ENCODE data around the gene SERPIND1.
"Not testable (repeated sequence)": the region's sequence is repeated elsewhere in the genome, so short reads cannot be mapped to it uniquely, and the experiment has no call there.

Gene SERPIND1

GRCh38 chr22:20766530-20766929 is 7.4 kb upstream of the SERPIND1 start:
- TF ChIP-seq OSR1 (CRISPR knock-in tag; IDR thresholded peaks at IDR 0.05) (no peak), ZC3H10 (CRISPR knock-in tag; IDR thresholded peaks at IDR 0.05) (no peak)
- no peak for ATAC-seq

GRCh38 chr22:20769496-20769826 is 4.5 kb upstream of the SERPIND1 start:
- not testable (repeated sequence) for ATAC-seq

- 0 out of 3 replicates have a peak, but pooled peaks have one; percentile 42 for ATAC-seq
- TF ChIP-seq PPARA (CRISPR knock-in tag; IDR thresholded peaks at IDR 0.05; ENCODE audit: borderline replicate concordance) (no peak), ZC3H10 (CRISPR knock-in tag; IDR thresholded peaks at IDR 0.05) (no peak), TSHZ2 (CRISPR knock-in tag; IDR thresholded peaks at IDR 0.05) (no peak), CREB5 (CRISPR knock-in tag; IDR thresholded peaks at IDR 0.05; ENCODE audit: low read depth) (no peak), RARB (CRISPR knock-in tag; IDR thresholded peaks at IDR 0.05) (no peak), SNAI2 (CRISPR knock-in tag; IDR thresholded peaks at IDR 0.05) (no peak), ESRRG (CRISPR knock-in tag; IDR thresholded peaks at IDR 0.05) (no peak), GLIS3 (CRISPR knock-in tag; IDR thresholded peaks at IDR 0.05) (no peak), ZFP30 (CRISPR knock-in tag; IDR thresholded peaks at IDR 0.05) (no peak), CSRNP3 (CRISPR knock-in tag; IDR thresholded peaks at IDR 0.05) (no peak), BACH2 (CRISPR knock-in tag; IDR thresholded peaks at IDR 0.05; ENCODE audit: borderline replicate concordance) (no peak), PATZ1 (CRISPR knock-in tag; IDR thresholded peaks at IDR 0.05; ENCODE audit: borderline replicate concordance) (no peak), ISL1 (CRISPR knock-in tag; IDR thresholded peaks at IDR 0.05) (no peak), OSR1 (CRISPR knock-in tag; IDR thresholded peaks at IDR 0.05) (no peak), ZNF8 (CRISPR knock-in tag; IDR thresholded peaks at IDR 0.05) (no peak), ZNF565 (CRISPR knock-in tag; conservative IDR thresholded peaks at IDR 0.05; ENCODE audit: low read depth) (no peak), POU6F1 (CRISPR knock-in tag; IDR thresholded peaks at IDR 0.05; ENCODE audit: borderline replicate concordance, low read depth) (no peak)
Measured at GRCh38 chr22:20771918-20772625, 1.8 kb upstream of the SERPIND1 start.

- ATAC-seq: no peak
- TF ChIP-seq ZFP3 (CRISPR knock-in tag; IDR thresholded peaks at IDR 0.05): no peak
- TF ChIP-seq CSDC2 (CRISPR knock-in tag; IDR thresholded peaks at IDR 0.05): no peak
- no peak for TF ChIP-seq CREB5 (CRISPR knock-in tag; IDR thresholded peaks at IDR 0.05; ENCODE audit: low read depth)
- no peak for TF ChIP-seq PATZ1 (CRISPR knock-in tag; IDR thresholded peaks at IDR 0.05; ENCODE audit: borderline replicate concordance)
- no peak for TF ChIP-seq ISL1 (CRISPR knock-in tag; IDR thresholded peaks at IDR 0.05)
- no peak for TF ChIP-seq GLIS3 (CRISPR knock-in tag; IDR thresholded peaks at IDR 0.05)
- no peak for TF ChIP-seq POU6F1 (CRISPR knock-in tag; IDR thresholded peaks at IDR 0.05; ENCODE audit: borderline replicate concordance, low read depth)
- TF ChIP-seq ARNTL (CRISPR knock-in tag; IDR thresholded peaks at IDR 0.05; ENCODE audit: borderline replicate concordance, low read depth): no peak
- TF ChIP-seq TCF4 (CRISPR knock-in tag; IDR thresholded peaks at IDR 0.05; ENCODE audit: borderline replicate concordance): no peak
- TF ChIP-seq ZNF565 (CRISPR knock-in tag; conservative IDR thresholded peaks at IDR 0.05; ENCODE audit: low read depth): no peak
Measured at GRCh38 chr22:20774882-20775281, 969 bp downstream of the SERPIND1 start.
